ENCODE measurements around the gene GAB1. TPM values are rescaled to one million over a fixed set of nuclear protein-coding genes. Genes with fewer than 3 reads are reported as not detected.

GAB1 gene
- total RNA-seq, 4 donors from 2014 or later = 102 to 129 (median 118) TPM

DNA sequence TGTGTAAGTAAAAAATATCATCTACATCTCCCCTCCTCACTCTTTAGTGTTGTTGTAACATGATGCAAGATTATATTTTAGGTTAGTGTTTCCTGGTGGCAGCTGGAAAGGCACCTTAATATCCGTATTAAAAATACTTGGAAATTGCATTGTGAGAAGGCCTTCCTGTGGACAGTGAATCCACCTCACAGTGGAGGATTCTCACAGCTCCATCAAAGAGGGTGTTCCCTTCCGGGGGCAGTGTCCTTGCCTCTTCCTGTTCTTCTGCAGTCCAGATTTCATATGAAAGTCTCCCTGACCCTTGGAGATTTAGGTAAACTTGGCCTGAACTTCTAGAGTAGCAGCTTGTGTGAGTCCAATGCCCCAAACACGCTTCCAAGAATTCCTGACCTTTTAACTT, 29.9 kb upstream of the GAB1 start:
- ATAC-seq = no peak
- peaks cover 0 to 6% (median 0%) of the 10 kb centered on the region in 3 donors for H3K4me1 ChIP-seq
- WGBS, 2 donors (ENCODE audit: low coverage in 1 of 2) = 93 to 98% methylated on average over 3 of the region's 3 CpGs
- no peaks in the 10 kb centered on the region for H3K9me3 ChIP-seq
- TF ChIP-seq POLR2AphosphoS5 (IDR thresholded peaks at IDR 0.05) (no peak), POLR2A (IDR thresholded peaks at IDR 0.05) (no peak), EP300 (IDR thresholded peaks at IDR 0.05) (no peak)
- TF ChIP-seq, protein P1, sequence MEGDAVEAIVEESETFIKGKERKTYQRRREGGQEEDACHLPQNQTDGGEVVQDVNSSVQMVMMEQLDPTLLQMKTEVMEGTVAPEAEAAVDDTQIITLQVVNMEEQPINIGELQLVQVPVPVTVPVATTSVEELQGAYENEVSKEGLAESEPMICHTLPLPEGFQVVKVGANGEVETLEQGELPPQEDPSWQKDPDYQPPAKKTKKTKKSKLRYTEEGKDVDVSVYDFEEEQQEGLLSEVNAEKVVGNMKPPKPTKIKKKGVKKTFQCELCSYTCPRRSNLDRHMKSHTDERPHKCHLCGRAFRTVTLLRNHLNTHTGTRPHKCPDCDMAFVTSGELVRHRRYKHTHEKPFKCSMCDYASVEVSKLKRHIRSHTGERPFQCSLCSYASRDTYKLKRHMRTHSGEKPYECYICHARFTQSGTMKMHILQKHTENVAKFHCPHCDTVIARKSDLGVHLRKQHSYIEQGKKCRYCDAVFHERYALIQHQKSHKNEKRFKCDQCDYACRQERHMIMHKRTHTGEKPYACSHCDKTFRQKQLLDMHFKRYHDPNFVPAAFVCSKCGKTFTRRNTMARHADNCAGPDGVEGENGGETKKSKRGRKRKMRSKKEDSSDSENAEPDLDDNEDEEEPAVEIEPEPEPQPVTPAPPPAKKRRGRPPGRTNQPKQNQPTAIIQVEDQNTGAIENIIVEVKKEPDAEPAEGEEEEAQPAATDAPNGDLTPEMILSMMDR (IDR thresholded peaks at IDR 0.05) = no peak
- no peaks in the 10 kb centered on the region for H3K27me3 ChIP-seq
- H3K36me3 ChIP-seq = no peaks in the 10 kb centered on the region
- H3K27ac ChIP-seq = no peak overlapping the region
- H3K4me3 ChIP-seq = no peak overlapping the region

- no peak overlapping the region for H3K4me3 ChIP-seq
- peaks cover 0 to 4% (median 0%) of the 10 kb centered on the region in 3 donors for H3K4me1 ChIP-seq
- H3K27ac ChIP-seq = no peak overlapping the region
- H3K9me3 ChIP-seq = no peaks in the 10 kb centered on the region
- H3K36me3 ChIP-seq = no peaks in the 10 kb centered on the region
- no peaks in the 10 kb centered on the region for H3K27me3 ChIP-seq
- TF ChIP-seq EP300 (IDR thresholded peaks at IDR 0.05) = no peak
- no peak for TF ChIP-seq POLR2AphosphoS5 (IDR thresholded peaks at IDR 0.05)
- TF ChIP-seq POLR2A (IDR thresholded peaks at IDR 0.05) = no peak
- TF ChIP-seq, protein P1 (IDR thresholded peaks at IDR 0.05) = no peak
- no peak for ATAC-seq
- WGBS, 2 donors (ENCODE audit: low coverage in 1 of 2) = 86 to 92% methylated on average over 1 of the region's 1 CpG
Observed at GRCh38 chr4:143307531-143307930, 29.1 kb upstream of the GAB1 start.

DNA sequence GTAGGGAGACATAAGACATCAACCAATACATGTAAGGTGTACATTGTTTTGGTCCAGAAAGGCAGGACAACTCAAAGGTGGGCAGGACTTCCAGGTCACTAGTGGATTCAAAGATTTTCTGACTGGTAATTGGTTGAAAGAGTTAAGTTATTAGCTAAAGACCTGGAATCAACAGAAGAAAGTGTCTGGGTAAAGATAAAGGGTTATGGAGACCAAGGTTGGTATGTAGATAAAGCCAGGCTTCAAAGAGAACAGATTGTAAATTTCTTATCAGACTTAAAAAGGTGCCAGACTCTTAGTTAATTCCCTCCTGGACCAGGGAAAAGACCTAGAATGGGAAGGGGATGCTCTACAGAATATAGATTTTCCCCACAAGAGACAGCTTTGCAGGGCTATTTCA, 28.3 kb upstream of the GAB1 start:
- ATAC-seq = no peak
- no peaks in the 10 kb centered on the region for H3K27me3 ChIP-seq
- no peaks in the 10 kb centered on the region for H3K9me3 ChIP-seq
- H3K4me1 ChIP-seq = no peaks in the 10 kb centered on the region
- no peak overlapping the region for H3K4me3 ChIP-seq
- H3K27ac ChIP-seq = no peak overlapping the region
- H3K36me3 ChIP-seq = no peaks in the 10 kb centered on the region
- TF ChIP-seq POLR2AphosphoS5 (IDR thresholded peaks at IDR 0.05) = no peak
- TF ChIP-seq EP300 (IDR thresholded peaks at IDR 0.05) = no peak
- TF ChIP-seq, protein P1 (IDR thresholded peaks at IDR 0.05) = no peak
- TF ChIP-seq POLR2A (IDR thresholded peaks at IDR 0.05) = no peak

DNA sequence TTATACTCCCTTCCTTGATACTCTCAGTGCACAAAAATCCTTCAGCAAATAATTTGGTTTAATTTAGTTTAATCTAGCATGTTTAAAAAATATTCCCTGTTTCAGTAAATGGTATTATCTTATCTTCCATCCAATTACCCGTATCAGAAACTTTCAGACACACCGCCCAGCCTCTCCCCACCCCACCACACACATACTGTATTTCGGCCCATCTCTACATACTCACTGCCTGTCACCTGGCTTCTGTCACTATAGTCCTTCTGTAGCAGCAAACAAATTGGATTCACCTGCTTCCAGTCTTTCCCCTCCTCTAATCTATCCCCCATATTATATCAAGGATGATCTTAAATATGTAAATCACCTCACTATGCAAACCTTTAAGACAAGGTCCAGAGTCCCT, 24.8 kb upstream of the GAB1 start:
- Histone ChIP-seq H3K9me3 (no peaks in the 10 kb centered on the region), H3K36me3 (no peaks in the 10 kb centered on the region), H3K4me3 (no peak overlapping the region), H3K4me1 (peaks cover 0 to 12% (median 0%) of the 10 kb centered on the region in 3 donors), H3K27me3 (no peaks in the 10 kb centered on the region), H3K27ac (no peak overlapping the region)
- ATAC-seq = no peak
- TF ChIP-seq POLR2A (IDR thresholded peaks at IDR 0.05) (no peak), EP300 (IDR thresholded peaks at IDR 0.05) (no peak), POLR2AphosphoS5 (IDR thresholded peaks at IDR 0.05) (no peak)
- TF ChIP-seq, protein P1 (IDR thresholded peaks at IDR 0.05) = no peak
- 78 to 92% methylated on average over 3 of the region's 3 CpGs for WGBS, 2 donors (ENCODE audit: low coverage in 1 of 2)

DNA sequence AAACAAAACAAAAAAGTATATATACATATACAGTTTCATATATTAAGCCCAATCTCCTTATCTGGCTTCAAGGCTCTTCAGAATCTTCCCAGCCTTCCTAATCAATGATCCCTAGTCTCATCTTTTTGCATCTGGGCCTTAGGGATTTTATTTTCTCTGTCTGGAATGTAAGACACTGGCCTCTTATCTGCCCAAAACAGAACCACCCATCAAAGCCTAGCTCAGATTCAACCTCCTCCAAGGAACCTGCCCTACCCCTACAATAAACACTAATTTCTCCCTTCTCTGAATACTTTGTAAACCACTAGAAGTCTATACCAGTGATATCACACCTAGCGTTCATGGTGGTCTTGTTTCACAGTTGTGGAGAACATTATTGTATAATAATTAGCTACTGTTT, 23.2 kb upstream of the GAB1 start:
- no peak for ATAC-seq
- Histone ChIP-seq H3K27ac (no peak overlapping the region), H3K4me3 (no peak overlapping the region), H3K36me3 (no peaks in the 10 kb centered on the region), H3K27me3 (no peaks in the 10 kb centered on the region), H3K9me3 (no peaks in the 10 kb centered on the region), H3K4me1 (peaks cover 0 to 20% (median 0%) of the 10 kb centered on the region in 3 donors)
- TF ChIP-seq POLR2AphosphoS5 (IDR thresholded peaks at IDR 0.05) = no peak
- TF ChIP-seq, protein P1 (IDR thresholded peaks at IDR 0.05) = no peak
- TF ChIP-seq EP300 (IDR thresholded peaks at IDR 0.05) = no peak
- TF ChIP-seq POLR2A (IDR thresholded peaks at IDR 0.05) = no peak
- WGBS, 2 donors (ENCODE audit: low coverage in 1 of 2) = 88% methylated on average over 1 of the region's 1 CpG; no CpG with 5 or more reads in 1 of the 2 donors
